GM12874 (cell line): ENCODE data around the gene OCA2.

ENCODE experiments used
- CTCF ChIP-seq: IDR thresholded peaks from 2 replicates; pipeline ENCODE4 v1.5.1; 2011; ENCODE audit warnings: low read depth, mild to moderate bottlenecking, control low read depth, low read length, moderate library complexity; ENCODE audit not compliant: insufficient read depth

OCA2 gene

GRCh38 chr15:27813139-27813538 is 286.0 kb downstream of the OCA2 start:
- TF ChIP-seq CTCF: no peak

GRCh38 chr15:27808182-27808581 is 290.9 kb downstream of the OCA2 start:
- no peak for TF ChIP-seq CTCF

- TF ChIP-seq CTCF: no peak
Observed at GRCh38 chr15:27807335-27807734, 291.8 kb downstream of the OCA2 start.

GRCh38 chr15:27806396-27806795 is 292.7 kb downstream of the OCA2 start:
- TF ChIP-seq CTCF: no peak

GRCh38 chr15:27805261-27806220 is 293.6 kb downstream of the OCA2 start:
- no peak for TF ChIP-seq CTCF

GRCh38 chr15:27804569-27805260 is 294.4 kb downstream of the OCA2 start:
- TF ChIP-seq CTCF: no peak

GRCh38 chr15:27798807-27799206 is 300.3 kb downstream of the OCA2 start:
- no peak for TF ChIP-seq CTCF
